GM19043 (cell line): ENCODE data around the gene UGCG.
"Not testable (repeated sequence)": the region's sequence is repeated elsewhere in the genome, so short reads cannot be mapped to it uniquely, and the experiment has no call there.

ENCODE experiments used
- ATAC-seq: cut with Tn5 transposase; IDR thresholded peaks from one replicate; pipeline ENCODE4 v1.9.1; 2021; ENCODE audit warnings: low read depth; ENCODE audit not compliant: unreplicated experiment

Gene UGCG

DNA sequence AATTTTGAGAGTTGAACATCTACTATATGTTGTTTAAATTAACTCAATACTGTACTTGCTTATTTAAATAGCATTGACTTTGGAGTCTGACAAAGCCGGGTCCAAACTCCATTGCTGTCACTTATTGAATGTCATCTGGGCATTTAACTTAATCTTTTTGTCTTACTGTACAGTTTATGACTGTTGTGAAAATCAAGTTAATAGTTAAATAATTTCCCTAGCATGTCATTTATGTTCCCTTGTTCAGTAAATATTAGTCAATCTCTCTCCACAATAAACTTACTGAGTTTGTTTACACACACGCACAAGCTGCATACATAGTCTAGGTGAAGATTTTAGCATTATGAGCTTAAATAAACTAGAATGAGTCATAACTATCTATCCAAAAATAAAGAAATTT, 6.3 kb upstream of the UGCG start:
- ATAC-seq: no peak

DNA sequence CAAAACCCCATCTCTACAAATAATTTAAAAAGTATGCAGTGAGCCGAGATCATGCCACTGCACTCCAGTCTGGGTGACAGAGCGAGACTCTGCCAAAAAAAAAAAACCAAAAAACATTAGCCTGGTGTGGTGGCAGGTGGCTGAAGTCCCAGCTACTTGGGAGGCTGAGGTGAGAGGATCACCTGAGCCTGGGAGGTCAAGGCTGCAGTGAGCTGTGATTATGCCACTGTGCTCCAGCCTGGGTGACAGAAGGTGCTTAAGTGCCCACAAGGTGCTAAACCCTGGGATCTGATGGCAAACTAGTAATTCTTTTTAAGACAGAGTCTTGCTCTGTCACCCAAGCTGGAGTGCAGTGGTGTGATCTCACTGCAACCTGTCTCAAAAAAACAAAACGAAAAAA, 5.7 kb upstream of the UGCG start:
- ATAC-seq: not testable (repeated sequence)

DNA sequence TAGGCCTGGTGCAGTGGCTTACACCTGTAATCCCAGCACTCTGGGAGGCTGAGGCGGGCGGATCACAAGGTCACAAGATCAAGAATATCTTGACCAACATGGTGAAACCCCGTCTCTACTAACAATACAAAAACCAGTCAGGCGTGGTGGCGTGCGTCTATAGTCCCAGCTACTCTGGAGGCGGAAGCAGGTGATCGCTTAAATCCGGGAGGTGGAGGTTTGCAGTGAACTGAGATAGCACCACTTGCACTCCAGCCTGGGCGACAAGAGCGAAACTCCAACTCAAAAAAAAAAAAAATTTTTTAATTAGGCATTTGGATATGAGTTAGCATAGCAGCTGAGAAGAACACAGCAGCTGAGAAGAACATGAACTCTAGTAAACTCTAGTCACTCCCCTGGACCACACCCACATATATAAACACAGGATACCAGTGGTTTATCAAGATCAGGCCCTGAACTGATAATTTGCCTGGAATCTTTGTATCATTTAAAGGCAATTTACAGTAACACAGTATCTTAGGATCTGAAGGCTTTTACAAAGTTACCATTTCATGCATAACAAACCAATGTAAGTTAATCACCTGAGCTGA, 4.6 kb upstream of the UGCG start:
- ATAC-seq: no peak

DNA sequence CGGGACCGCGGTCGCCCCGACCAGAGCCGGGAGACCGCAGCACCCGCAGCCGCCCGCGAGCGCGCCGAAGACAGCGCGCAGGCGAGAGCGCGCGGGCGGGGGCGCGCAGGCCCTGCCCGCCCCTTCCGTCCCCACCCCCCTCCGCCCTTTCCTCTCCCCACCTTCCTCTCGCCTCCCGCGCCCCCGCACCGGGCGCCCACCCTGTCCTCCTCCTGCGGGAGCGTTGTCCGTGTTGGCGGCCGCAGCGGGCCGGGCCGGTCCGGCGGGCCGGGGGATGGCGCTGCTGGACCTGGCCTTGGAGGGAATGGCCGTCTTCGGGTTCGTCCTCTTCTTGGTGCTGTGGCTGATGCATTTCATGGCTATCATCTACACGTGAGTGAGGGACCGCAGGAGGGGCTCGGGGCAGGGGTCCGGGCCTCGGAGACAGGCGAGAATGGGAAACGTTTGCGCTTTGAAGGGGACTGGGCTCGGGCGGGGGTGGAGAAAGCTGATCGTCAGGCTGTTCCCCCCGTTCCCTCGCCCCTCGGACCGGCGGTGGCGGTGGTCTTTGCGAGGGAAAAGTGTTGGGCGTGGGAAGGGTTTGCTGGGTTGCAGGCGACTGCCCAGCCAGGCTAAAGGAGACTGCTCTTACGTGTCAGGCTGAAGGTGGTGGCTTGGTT, 457 bp downstream of the UGCG start:
- peak; percentile 26 for ATAC-seq

DNA sequence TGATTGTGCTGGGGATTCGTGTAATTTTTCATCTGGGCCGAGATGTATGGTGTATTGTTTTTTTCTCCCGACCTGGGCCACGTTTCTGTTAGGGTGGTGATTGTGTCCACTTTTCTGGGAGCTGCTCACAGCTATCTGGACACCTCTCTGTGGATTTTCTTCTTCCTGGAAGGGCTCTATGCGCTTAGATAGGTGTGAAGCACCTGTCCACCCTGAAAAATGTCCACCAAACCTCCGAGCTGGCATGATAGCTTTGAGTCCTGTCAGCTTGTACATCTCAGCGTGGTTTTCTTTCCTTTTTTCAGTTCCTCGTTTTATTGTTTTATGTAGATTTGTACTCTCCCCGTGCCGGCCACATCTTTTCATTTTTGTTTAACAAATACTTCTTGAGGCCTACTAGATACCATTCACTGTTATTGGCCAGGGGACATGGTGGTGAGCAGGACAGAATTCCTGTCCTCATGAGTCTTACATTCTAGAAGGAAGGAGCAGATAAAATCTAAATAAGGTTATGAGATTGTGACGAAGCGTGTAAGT, 1.1 kb downstream of the UGCG start:
- peak; percentile 43 for ATAC-seq

DNA sequence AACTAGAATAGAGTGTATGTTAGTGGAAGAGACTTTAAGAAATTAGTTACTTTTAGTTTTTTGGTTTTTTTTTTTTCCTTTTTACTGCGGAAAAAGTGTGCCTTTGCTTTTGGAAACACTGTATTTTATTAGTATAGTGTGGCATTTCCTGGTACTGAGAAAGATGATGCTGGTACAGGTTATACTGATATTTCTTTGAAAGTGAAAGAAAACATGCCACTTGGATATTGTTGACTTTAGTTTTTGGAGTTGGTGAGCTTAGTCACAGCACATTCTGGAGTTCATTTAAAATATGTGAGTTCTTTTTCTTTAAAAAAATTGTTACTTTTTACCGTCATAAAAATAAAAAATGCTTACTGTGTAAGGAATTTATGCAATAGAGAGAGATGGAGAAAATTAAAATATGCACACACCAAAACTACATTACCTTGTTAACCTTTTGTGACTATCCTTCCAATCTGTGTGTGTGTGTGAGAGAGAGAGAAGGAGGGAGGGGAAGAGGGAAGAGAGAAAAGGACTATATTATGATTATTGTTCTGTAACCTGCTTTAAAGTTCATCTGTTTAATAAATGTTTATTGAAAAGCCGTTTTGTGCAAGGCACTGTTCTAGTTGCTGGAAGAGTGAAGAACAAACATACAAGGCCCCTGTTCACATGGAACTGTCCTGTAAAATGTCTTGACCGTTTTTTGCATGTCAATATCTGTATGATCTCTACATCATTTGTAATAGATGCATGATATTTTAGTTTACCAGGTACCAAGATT, 1.9 kb downstream of the UGCG start:
- ATAC-seq: no peak

DNA sequence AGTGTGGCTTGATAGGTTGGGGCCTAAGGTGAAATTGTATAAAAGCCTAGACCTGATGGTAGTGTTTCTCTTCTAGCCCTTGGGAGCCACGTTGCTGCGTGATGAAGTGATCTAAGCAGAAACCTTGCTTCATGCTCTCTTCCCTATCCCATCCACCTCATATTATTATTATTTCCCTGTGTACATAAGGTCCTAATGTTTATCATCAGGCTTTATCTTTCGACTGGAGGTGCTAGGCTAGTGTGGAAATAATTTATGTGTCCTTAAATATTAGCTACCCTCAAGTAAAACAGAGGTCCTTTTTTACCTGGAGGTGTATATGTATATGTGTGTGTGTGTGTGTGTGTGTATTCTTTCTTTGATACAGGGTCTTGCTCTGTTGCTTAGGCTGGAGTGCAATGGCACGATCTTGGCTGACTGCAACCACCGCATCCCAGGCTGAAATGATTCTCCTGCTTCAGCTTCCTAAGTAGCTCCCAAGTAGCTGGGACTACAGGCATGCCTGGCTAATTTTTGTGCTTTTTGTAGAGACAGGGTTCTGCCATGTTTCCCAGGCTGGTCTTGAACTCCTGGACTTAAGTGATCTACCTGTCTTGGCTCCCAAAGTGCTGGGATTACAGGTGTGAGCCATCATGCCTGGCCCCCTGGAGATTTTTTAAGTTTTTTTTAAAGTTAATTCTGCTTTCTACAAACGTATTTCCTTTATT, 3.7 kb downstream of the UGCG start:
- ATAC-seq: no peak

DNA sequence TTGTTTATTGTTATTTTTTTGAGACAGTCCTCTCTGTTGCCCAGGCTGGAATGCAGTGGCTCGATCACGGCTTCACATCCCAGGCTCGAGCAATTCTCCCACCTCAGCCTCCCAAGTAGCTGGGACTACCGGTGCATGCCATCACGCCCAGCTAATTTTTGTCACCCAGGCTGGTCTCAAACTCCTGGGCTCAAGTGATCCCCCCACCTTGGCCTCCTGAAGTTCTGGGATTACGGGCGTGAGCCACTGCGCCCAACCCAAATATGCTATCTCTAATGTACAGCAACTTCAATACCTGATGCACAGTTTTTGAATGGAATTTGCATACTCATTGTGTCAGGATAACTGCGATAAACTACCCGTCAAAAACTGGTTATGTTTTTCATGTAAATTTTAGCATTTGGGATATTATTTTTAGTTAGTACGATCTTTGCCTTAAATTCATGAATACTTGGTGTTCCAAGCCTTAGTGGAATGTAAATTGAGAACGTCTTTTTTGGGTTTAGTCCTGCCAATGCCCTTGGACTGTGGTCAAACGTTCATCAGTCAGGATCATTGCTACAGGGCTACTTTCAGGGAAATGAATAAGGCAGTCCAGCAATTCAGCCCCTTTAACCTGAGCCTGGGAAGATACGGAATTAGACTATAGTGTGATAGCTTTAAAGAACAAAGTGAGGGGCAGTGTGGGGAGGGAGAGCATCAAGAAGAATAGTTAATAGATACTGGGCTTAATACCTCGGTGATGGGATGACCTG, 4.4 kb downstream of the UGCG start:
- no peak for ATAC-seq

DNA sequence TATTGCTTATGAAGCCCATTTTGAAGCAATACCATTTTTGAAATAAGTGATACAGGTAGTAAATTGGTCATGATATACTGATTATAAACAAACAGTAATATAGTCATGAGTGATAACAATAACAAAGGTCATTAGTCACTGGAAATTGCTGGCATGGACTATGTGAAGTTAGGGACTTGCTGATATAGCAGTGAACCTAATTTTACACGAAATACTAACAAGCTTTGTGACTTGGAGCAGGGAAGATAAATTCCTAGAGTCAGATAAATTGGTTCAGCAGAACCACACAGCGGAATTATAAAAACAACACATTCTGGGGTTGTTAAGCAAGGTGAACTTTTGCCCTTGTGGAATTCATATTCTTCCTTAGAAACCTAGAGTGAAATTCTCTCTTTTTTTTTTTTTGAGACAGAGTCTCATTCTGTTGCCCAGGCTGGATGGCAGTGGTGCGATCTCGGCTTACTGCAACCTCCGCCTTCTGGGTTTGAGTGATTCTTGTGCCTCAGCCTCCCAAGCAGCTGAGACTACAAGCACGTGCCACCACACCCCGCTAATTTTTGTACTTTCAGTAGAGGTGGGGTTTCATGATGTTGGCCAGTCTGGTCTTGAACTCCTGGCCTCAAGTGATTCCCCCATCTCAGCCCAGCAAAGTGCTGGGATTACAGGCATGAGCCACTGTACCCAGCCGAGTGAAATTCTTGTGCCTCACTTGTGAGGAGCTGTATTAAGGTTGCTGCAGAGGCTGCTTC, 6.0 kb downstream of the UGCG start:
- no peak for ATAC-seq

DNA sequence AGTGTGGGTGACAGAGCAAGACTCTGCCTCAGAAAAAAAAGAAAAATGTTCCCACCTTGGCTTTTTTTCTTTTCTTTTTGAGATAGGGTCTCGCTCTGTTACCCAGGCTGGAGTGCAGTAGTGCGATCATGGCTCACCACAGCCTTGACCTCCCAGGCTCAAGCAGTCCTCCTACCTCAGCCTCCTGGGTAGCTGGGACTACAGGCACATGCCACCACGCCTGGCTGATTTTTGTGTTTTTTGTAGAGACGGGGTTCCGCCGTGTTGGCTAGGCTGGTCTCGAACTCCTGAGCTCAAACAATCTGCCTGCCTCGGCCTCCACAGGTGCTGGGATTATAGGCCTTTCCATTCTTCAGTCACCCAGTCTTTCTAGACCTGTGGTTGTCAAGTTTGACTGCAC, 6.9 kb downstream of the UGCG start:
- not testable (repeated sequence) for ATAC-seq

DNA sequence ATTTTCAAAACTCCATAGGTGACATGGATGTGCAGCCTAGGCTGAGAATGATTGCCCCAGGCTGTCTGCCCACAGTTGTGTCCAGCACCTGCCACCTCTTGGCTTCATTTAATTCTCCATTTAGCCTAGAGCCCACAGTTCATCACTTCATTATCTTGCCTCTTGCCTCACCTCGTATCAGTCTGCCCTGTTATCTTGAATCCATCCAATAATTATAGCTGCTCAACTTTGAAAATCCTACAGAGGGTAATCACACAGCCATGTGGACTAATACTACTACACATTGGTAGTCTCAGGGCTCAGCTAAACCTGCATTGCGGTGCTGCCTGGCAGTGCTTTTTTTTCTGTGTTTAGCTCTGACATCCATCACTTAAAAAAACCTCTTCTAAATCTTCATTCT, 7.4 kb downstream of the UGCG start:
- ATAC-seq: no peak

DNA sequence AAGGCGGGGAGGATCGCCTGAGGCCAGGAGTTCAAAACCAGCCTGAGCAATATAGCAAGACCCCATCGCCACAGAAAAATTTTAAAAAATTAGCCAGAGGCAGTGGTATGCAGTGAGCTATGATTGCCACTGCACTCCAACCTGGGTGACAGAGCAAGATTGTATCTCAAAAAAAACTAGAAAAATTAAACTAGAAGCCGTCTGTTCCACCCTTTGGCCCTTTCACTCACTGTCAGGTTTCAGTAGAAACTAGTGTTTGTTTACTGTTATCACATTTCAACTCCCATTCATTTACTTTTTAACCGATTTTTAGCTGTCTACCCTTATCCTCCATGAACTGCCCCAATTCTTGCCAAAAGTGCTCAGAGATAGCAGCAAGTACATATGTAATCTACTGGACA, 8.3 kb downstream of the UGCG start:
- ATAC-seq: no peak

DNA sequence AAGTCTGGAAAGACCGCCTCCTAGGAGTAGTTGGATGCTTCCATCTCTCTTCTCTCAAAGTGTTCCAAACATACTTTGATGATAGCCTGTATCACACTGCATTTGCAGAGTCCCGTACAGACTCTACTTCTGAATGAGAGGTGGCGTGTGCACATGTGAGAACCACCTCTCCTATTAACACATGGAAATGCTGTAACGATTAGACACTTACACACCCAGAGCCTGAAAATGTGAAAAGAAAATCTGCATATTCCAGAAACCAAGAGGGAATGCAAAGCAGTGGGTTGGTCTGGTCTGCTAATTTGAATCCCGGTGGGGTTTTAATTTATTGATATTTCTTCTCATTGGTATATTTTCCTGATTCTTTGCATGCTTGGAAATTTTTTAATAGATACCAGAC, 10.5 kb downstream of the UGCG start:
- no peak for ATAC-seq

DNA sequence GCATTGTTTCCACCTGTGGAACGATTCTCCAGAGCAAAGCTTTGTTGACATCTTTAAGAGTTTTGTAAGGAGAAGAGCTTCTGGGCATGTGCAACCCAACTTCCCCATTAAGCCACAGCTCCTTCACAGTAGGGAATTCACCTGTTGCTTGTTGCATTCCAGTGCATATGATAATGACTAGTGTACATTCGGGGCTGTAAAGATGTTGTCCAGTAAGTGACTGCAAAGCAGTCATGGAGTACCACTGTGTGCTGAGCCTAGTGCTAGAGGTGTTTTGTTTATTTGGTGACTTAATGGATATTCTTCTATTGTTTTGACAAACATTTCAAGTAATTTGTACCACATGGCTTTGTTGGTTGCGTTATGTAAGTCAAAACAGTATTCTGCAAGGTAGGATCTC, 12.8 kb downstream of the UGCG start:
- peak; percentile 58 for ATAC-seq

DNA sequence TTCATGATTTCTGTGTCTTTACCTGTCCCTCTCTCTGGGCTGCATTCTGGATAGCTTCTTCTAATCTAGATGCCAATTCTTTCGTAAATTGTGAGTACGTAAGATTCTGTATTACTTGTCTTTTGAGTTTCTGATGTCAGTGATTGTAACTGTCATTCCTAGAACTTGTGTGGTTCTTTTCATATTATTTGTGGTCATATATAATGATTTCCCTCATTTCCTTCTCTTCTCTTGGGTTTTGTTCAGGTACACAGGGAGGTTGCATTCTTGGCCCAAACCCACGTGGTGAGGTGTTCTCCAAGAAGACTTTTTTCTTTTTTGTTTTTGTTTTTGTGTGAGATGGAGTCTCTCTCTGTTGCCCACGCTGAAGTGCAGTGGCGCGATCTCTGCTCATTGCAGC, 13.8 kb downstream of the UGCG start:
- no peak for ATAC-seq

DNA sequence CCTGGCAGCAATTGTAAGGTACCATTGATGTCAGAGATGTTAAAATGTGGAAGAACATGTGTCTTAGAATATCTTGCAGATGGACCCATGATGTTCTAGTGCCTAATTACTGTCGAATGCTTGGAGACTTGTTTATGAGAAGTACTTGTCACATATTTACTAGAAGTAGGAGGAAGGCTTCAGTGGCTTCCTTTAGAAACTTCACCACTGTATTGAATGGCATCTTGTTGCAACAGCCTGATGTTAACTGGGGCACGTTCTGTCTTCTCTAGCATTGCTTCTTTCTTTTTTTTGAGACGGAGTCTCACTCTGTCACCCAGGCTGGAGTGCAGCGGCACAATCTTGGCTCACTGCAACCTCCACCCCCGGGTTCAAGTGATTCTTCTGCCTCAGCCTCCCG, 16.5 kb downstream of the UGCG start:
- no peak for ATAC-seq

DNA sequence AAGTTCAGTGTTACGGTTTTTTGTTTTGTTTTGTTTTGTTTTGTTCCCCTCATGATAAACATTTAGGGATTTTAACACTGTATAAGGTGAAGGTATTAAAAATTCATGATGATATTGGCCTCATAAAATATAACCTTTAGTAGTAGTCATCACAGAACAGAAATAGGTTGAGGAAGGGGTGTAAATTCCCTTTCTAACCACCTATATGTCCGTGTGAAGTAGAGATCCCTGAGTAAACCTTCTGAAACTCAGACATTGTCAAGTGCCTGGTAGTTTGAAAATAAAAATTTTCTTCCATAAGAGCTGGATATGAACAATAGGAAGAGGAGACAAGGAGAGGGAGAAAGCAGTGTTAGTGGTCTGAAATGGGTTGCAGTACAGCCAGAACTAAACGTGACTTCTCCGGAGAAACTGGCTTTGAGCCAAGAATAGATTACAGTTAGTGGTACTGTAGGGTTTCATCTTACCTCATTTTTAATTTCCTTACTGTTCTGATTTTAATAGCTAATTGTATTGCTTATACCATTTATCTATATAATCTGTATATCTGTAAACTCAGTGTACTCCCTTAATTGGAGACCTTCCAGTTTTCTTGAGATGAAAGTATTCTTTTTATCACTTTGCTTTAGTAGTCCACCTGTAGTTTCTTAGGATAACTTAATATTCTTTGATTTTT, 18.3 kb downstream of the UGCG start:
- ATAC-seq: no peak

DNA sequence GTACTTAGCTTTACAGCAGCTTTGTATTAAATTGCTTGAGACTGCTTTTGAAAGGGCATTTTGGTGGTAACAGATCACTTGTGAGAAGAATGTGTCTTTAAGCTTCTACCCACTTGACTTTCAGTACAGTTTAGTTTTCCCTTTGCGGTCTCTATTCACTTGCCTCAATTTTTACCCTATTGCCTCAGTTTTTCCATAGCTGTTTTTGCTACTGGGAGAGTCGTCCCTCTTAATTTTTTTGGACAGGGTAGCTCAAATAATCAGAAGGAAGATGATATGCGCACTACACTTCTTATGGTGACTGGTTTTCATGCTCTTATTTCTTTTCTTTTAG, 18.8 kb downstream of the UGCG start:
- no peak for ATAC-seq

DNA sequence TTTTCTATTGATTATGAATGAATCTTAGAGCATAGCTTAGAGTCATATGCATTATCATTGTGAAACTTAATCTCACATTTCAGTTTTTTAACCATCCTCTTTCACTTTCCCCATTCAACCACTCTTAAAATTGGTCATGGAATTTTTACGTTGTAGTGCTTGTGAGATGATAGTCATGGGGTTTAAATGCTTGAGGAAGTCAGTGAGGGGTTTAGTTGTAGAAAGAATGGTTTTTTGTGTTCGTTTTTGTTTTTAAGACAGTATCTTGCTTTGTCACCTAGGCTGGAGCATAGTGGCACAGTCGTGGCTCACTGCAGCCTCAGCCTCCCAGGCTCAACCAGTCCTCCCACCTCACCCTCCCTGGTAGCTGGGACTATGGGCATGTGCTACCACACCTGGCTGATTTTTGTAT, 19.6 kb downstream of the UGCG start:
- peak; percentile 66 for ATAC-seq
